CD8-positive, alpha-beta memory T cell (primary cell): ENCODE measurements around the gene ATP2B2. TPM values are rescaled to one million over a fixed set of nuclear protein-coding genes. Genes with fewer than 3 reads are reported as not detected.
A peak's percentile ranks its signal among the peaks of the same experiment; 100 is the strongest.

Experiments used
- CTCF ChIA-PET: fragments of 350-600 bp; sonication (Branson Sonifier 250); formaldehyde crosslinking; loops from one replicate; lab custom pipeline; 2021; ENCODE audit warnings: antibody characterized with exemption; lab: Charles Lee
- POLR2A ChIA-PET: fragments of 350-600 bp; sonication (Branson Sonifier 250); formaldehyde crosslinking; loops from one replicate; lab custom pipeline; 2021; ENCODE audit warnings: antibody characterized with exemption; lab: Charles Lee
- DNase-seq, 5 donors: peaks; one replicate each; pipeline versions ENCODE4 v3.0.0 to v3.0.0-alpha.2; 2020 to 2022; ENCODE audit warnings: mixed read lengths in 1 of 5
- H3K27ac ChIP-seq: one replicate; pipeline ENCODE4 v1.7.0; 2013; ENCODE audit warnings: low read depth, mild to moderate bottlenecking, low read length, moderate library complexity
- H3K27me3 ChIP-seq: 2 replicates; pipeline ENCODE4 v1.7.0; 2013; ENCODE audit warnings: low read length, mild to moderate bottlenecking; ENCODE audit not compliant: insufficient read depth, poor library complexity, severe bottlenecking
- H3K36me3 ChIP-seq: 2 replicates; pipeline ENCODE4 v1.7.0; 2013; ENCODE audit warnings: mild to moderate bottlenecking, low read length, moderate library complexity; ENCODE audit not compliant: insufficient read depth
- H3K4me1 ChIP-seq: 2 replicates; pipeline ENCODE4 v1.7.0; 2013; ENCODE audit warnings: mild to moderate bottlenecking, low read length, moderate library complexity; ENCODE audit not compliant: insufficient read depth
- H3K4me3 ChIP-seq: 2 replicates; pipeline ENCODE4 v1.7.0; 2013; ENCODE audit warnings: mild to moderate bottlenecking, low read length
- H3K9me3 ChIP-seq: 2 replicates; pipeline ENCODE4 v1.7.0; 2013; ENCODE audit warnings: mild to moderate bottlenecking, low read length
- H3K27ac Mint-ChIP-seq, 8 donors: one replicate each; pipeline ENCODE4 v1.8.0; 2020 to 2021; ENCODE audit warnings: mixed read lengths in 8 of 8, mild to moderate bottlenecking in 6 of 8, inconsistent platforms in 3 of 8, moderate library complexity in 3 of 8
- H3K27me3 Mint-ChIP-seq, 2 donors: one replicate each; pipeline ENCODE4 v1.8.0; 2020 to 2021; ENCODE audit warnings: mixed read lengths in 2 of 2, mild to moderate bottlenecking in 1 of 2, moderate library complexity in 1 of 2
- H3K36me3 Mint-ChIP-seq, 3 donors: one replicate each; pipeline ENCODE4 v1.8.0; 2020 to 2021; ENCODE audit warnings: mixed read lengths in 3 of 3, inconsistent platforms in 1 of 3, mild to moderate bottlenecking in 1 of 3
- H3K4me1 Mint-ChIP-seq, 3 donors: one replicate each; pipeline ENCODE4 v1.8.0; 2020 to 2021; ENCODE audit warnings: mixed read lengths in 3 of 3, inconsistent platforms in 1 of 3, mild to moderate bottlenecking in 1 of 3
- H3K4me3 Mint-ChIP-seq, 7 donors: one replicate each; pipeline ENCODE4 v1.8.0; 2020 to 2021; ENCODE audit warnings: mixed read lengths in 7 of 7, mild to moderate bottlenecking in 6 of 7, moderate library complexity in 4 of 7, inconsistent platforms in 2 of 7
- H3K9me3 Mint-ChIP-seq, 5 donors: one replicate each; pipeline ENCODE4 v1.8.0; 2020 to 2022; ENCODE audit warnings: mixed read lengths in 5 of 5, mild to moderate bottlenecking in 3 of 5, moderate library complexity in 2 of 5, inconsistent platforms in 1 of 5
- polyA plus RNA-seq: library from polyadenylated mRNA; unstranded; fragments of 300-500 nt; fragmentation: Illumina TruSeq; gene quantifications from one replicate; pipeline ENCODE4 v1.2.3, GENCODE V29; 2021
- total RNA-seq, 2 experiments: library from RNA; stranded (reverse); gene quantifications; one replicate each; pipeline ENCODE4 v1.2.3, GENCODE V29; 2021

Gene ATP2B2
- total and polyA plus RNA-seq, 3 experiments from 2014 or later = not detected

- peak in 1 of 5 donors; percentile 31 for DNase-seq
Measured at GRCh38 chr3:10359761-10360161, 145.6 kb downstream of the ATP2B2 start.

GRCh38 chr3:10358309-10358980 lies 146.9 kb downstream of the ATP2B2 start:
- H3K4me3 ChIP-seq = no peak overlapping the region
- Mint-ChIP-seq H3K27ac (no peak overlapping the region), H3K27me3 (peaks cover 7 to 31% of the 10 kb centered on the region in 2 donors), H3K4me1 (peaks cover 0 to 4% (median 0%) of the 10 kb centered on the region in 3 donors), H3K9me3 (peaks cover 0 to 2% (median 0%) of the 10 kb centered on the region in 5 donors), H3K4me3 (no peak overlapping the region), H3K36me3 (no peaks in the 10 kb centered on the region)
- CTCF ChIA-PET = interaction anchor here (1.8 kb wide), 1 partner anchor 14 kb away, joined by 6 read pairs; no protein-coding TSS in a partner anchor
- DNase-seq = peak in 1 of 5 donors; percentile 43
- no peaks in the 10 kb centered on the region for H3K27me3 ChIP-seq
- no peaks in the 10 kb centered on the region for H3K4me1 ChIP-seq
- no peak overlapping the region for H3K27ac ChIP-seq
- H3K9me3 ChIP-seq = no peaks in the 10 kb centered on the region
- no peaks in the 10 kb centered on the region for H3K36me3 ChIP-seq
- POLR2A ChIA-PET = no interaction called here

More at GRCh38 chr3:10359761-10360161, 145.6 kb downstream of the ATP2B2 start:
- H3K9me3 Mint-ChIP-seq = peaks cover 0 to 2% (median 0%) of the 10 kb centered on the region in 5 donors
- ChIA-PET POLR2A (no interaction called here), CTCF (no interaction called here)
- no peaks in the 10 kb centered on the region for H3K27me3 ChIP-seq
- no peaks in the 10 kb centered on the region for H3K4me1 Mint-ChIP-seq
- H3K27ac ChIP-seq = no peak overlapping the region
- H3K36me3 Mint-ChIP-seq = no peaks in the 10 kb centered on the region
- no peak overlapping the region for H3K27ac Mint-ChIP-seq
- no peaks in the 10 kb centered on the region for H3K9me3 ChIP-seq
- no peaks in the 10 kb centered on the region for H3K36me3 ChIP-seq
- no peaks in the 10 kb centered on the region for H3K4me1 ChIP-seq
- H3K4me3 Mint-ChIP-seq = no peak overlapping the region
- H3K4me3 ChIP-seq = no peak overlapping the region
- peaks cover 5 to 25% of the 10 kb centered on the region in 2 donors for H3K27me3 Mint-ChIP-seq

GRCh38 chr3:10357592-10358308 lies 147.6 kb downstream of the ATP2B2 start:
- Mint-ChIP-seq H3K9me3 (peaks cover 0 to 2% (median 0%) of the 10 kb centered on the region in 5 donors), H3K27me3 (peaks cover 9 to 38% of the 10 kb centered on the region in 2 donors), H3K27ac (peak overlapping the region in 1 of 8 donors; percentile 24), H3K4me1 (peaks cover 0 to 4% (median 0%) of the 10 kb centered on the region in 3 donors), H3K4me3 (no peak overlapping the region), H3K36me3 (no peaks in the 10 kb centered on the region)
- no peak overlapping the region for H3K4me3 ChIP-seq
- H3K36me3 ChIP-seq = no peaks in the 10 kb centered on the region
- no peak for DNase-seq
- H3K9me3 ChIP-seq = no peaks in the 10 kb centered on the region
- no peaks in the 10 kb centered on the region for H3K27me3 ChIP-seq
- ChIA-PET POLR2A (no interaction called here), CTCF (interaction anchor here (1.8 kb wide), 1 partner anchor 13 kb away, joined by 6 read pairs; no protein-coding TSS in a partner anchor)
- H3K4me1 ChIP-seq = no peaks in the 10 kb centered on the region
- no peak overlapping the region for H3K27ac ChIP-seq

GRCh38 chr3:10357095-10357494 lies 148.3 kb downstream of the ATP2B2 start:
- Histone ChIP-seq H3K4me3 (no peak overlapping the region), H3K9me3 (no peaks in the 10 kb centered on the region), H3K4me1 (no peaks in the 10 kb centered on the region), H3K36me3 (no peaks in the 10 kb centered on the region), H3K27ac (no peak overlapping the region), H3K27me3 (no peaks in the 10 kb centered on the region)
- POLR2A ChIA-PET = no interaction called here
- H3K27me3 Mint-ChIP-seq = peaks cover 10 to 40% of the 10 kb centered on the region in 2 donors
- peaks cover 0 to 4% (median 0%) of the 10 kb centered on the region in 3 donors for H3K4me1 Mint-ChIP-seq
- H3K4me3 Mint-ChIP-seq = no peak overlapping the region
- H3K36me3 Mint-ChIP-seq = no peaks in the 10 kb centered on the region
- H3K27ac Mint-ChIP-seq = peak overlapping the region in 1 of 8 donors; percentile 61
- CTCF ChIA-PET = no interaction called here
- DNase-seq = no peak
- peaks cover 0 to 2% (median 0%) of the 10 kb centered on the region in 5 donors for H3K9me3 Mint-ChIP-seq

GRCh38 chr3:10356461-10356981 lies 148.9 kb downstream of the ATP2B2 start:
- Mint-ChIP-seq H3K4me1 (peaks cover 0 to 4% (median 0%) of the 10 kb centered on the region in 3 donors), H3K9me3 (peaks cover 0 to 2% (median 0%) of the 10 kb centered on the region in 5 donors), H3K27ac (peak overlapping the region in 1 of 8 donors; percentile 15), H3K27me3 (peaks cover 10 to 37% of the 10 kb centered on the region in 2 donors), H3K4me3 (no peak overlapping the region), H3K36me3 (no peaks in the 10 kb centered on the region)
- H3K4me1 ChIP-seq = no peaks in the 10 kb centered on the region
- no peaks in the 10 kb centered on the region for H3K9me3 ChIP-seq
- CTCF ChIA-PET = no interaction called here
- POLR2A ChIA-PET = no interaction called here
- no peaks in the 10 kb centered on the region for H3K27me3 ChIP-seq
- no peaks in the 10 kb centered on the region for H3K36me3 ChIP-seq
- H3K4me3 ChIP-seq = no peak overlapping the region
- DNase-seq = no peak
- no peak overlapping the region for H3K27ac ChIP-seq

GRCh38 chr3:10354361-10355015 lies 150.9 kb downstream of the ATP2B2 start:
- Histone ChIP-seq H3K36me3 (no peaks in the 10 kb centered on the region), H3K27ac (no peak overlapping the region), H3K4me3 (no peak overlapping the region), H3K27me3 (no peaks in the 10 kb centered on the region), H3K4me1 (no peaks in the 10 kb centered on the region), H3K9me3 (no peaks in the 10 kb centered on the region)
- Mint-ChIP-seq H3K36me3 (no peaks in the 10 kb centered on the region), H3K4me3 (no peak overlapping the region), H3K4me1 (peaks cover 0 to 4% (median 0%) of the 10 kb centered on the region in 3 donors), H3K27ac (no peak overlapping the region), H3K27me3 (peaks cover 8 to 30% of the 10 kb centered on the region in 2 donors), H3K9me3 (no peaks in the 10 kb centered on the region)
- DNase-seq = no peak
- CTCF ChIA-PET = no interaction called here
- POLR2A ChIA-PET = no interaction called here

- no peak for DNase-seq
- Mint-ChIP-seq H3K4me3 (no peak overlapping the region), H3K27me3 (peaks cover 8 to 27% of the 10 kb centered on the region in 2 donors), H3K9me3 (no peaks in the 10 kb centered on the region), H3K4me1 (peaks cover 0 to 4% (median 0%) of the 10 kb centered on the region in 3 donors), H3K36me3 (no peaks in the 10 kb centered on the region), H3K27ac (no peak overlapping the region)
- ChIA-PET CTCF (no interaction called here), POLR2A (no interaction called here)
- no peak overlapping the region for H3K4me3 ChIP-seq
- no peaks in the 10 kb centered on the region for H3K36me3 ChIP-seq
- no peak overlapping the region for H3K27ac ChIP-seq
- no peaks in the 10 kb centered on the region for H3K9me3 ChIP-seq
- H3K27me3 ChIP-seq = no peaks in the 10 kb centered on the region
- no peaks in the 10 kb centered on the region for H3K4me1 ChIP-seq
Measured at GRCh38 chr3:10353661-10354360, 151.6 kb downstream of the ATP2B2 start.
